HG02981 (cell line): ENCODE measurements around the gene ECE1.

Experiments
- ATAC-seq: cut with Tn5 transposase; IDR thresholded peaks from one replicate; pipeline ENCODE4 v1.9.1; 2021; ENCODE audit warnings: mild to moderate bottlenecking, moderate library complexity; ENCODE audit not compliant: unreplicated experiment

The ECE1 gene

GRCh38 chr1:21325731-21326387, 35.6 kb upstream of the ECE1 start:
- ATAC-seq = no peak

GRCh38 chr1:21325231-21325718, 35.0 kb upstream of the ECE1 start:
- no peak for ATAC-seq

GRCh38 chr1:21324368-21325141, 34.3 kb upstream of the ECE1 start:
- ATAC-seq = no peak

- no peak for ATAC-seq
These were observed 32.8 kb upstream of the ECE1 start for GRCh38 chr1:21323091-21323490.

GRCh38 chr1:21322681-21323016, 32.4 kb upstream of the ECE1 start:
- ATAC-seq = no peak

- no peak for ATAC-seq
These were observed 31.9 kb upstream of the ECE1 start for GRCh38 chr1:21321963-21322680.

GRCh38 chr1:21320410-21321108, 30.3 kb upstream of the ECE1 start:
- no peak for ATAC-seq

GRCh38 chr1:21319447-21320407, 29.5 kb upstream of the ECE1 start:
- no peak for ATAC-seq

- no peak for ATAC-seq
These were observed 28.5 kb upstream of the ECE1 start for GRCh38 chr1:21318714-21319159.

GRCh38 chr1:21318057-21318713, 27.9 kb upstream of the ECE1 start:
- no peak for ATAC-seq

GRCh38 chr1:21317690-21318043, 27.4 kb upstream of the ECE1 start:
- no peak for ATAC-seq

- ATAC-seq = no peak
These were observed 26.9 kb upstream of the ECE1 start for GRCh38 chr1:21317035-21317689.

GRCh38 chr1:21314743-21315396, 24.6 kb upstream of the ECE1 start:
- no peak for ATAC-seq

GRCh38 chr1:21313886-21314721, 23.8 kb upstream of the ECE1 start:
- no peak for ATAC-seq

- ATAC-seq = no peak
These were observed 23.1 kb upstream of the ECE1 start for GRCh38 chr1:21313203-21313885.

- ATAC-seq = no peak
These were observed 22.2 kb upstream of the ECE1 start for GRCh38 chr1:21312407-21312992.

- no peak for ATAC-seq
These were observed 20.8 kb upstream of the ECE1 start for GRCh38 chr1:21311016-21311415.
